Stimulated activated CD8-positive, alpha-beta memory T cell treated with anti-CD3 and anti-CD28 coated beads, Interleukin-15, amount 100 ng/mL, for 24 hours (primary cell): ENCODE results near the gene DALRD3.

Experiments used
- DNase-seq: peaks from one replicate; pipeline ENCODE4 v3.0.0-alpha.2; 2020; ENCODE audit warnings: low read depth

DALRD3 gene

GRCh38 chr3:48974076-48974864 is 44.1 kb downstream of the DALRD3 start:
- DNase-seq: no peak

- no peak for DNase-seq
These were observed 47.8 kb downstream of the DALRD3 start for GRCh38 chr3:48970586-48970985.

DNA sequence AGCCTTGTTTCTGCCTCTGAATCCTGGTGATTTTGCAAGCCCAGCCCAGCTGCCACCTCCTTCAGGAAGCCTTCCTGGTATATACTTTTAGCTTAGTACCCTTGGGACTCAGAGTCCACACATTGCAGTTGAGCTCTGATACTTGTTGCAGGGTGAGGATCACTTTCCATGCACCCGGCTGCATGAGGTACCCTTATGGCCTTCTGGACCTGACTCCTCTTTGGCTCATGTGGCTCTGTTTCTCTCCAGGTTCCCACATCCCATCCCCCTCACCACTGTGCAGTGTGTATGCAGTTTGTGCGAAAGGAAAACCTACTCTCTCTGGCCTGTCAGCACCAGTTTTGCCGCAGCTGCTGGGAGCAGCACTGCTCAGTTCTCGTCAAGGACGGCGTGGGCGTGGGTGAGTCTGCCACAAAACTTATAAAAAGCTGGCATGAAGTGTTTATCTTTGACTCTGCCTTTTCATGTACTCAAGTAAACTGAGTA is 51.5 kb downstream of the DALRD3 start:
- DNase-seq: no peak

DNA sequence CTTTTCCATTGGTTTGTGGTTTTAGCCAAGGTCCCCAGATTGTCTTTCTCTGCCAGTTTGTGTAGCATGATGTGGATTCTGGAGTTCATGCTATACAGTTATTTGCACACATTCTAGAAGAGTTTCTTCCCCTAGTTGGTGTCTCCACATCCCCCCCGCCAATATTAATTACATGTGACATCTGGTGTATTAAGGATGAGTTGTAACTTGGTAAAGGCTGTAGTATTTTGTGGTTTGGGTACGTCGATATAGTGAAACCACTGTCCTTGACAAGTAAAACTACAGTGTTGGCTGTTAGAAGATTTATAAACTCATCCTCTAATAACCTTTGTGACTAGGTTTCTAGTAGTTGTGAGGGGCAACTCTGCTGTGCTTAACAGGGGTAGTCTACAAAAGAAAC is 52.0 kb downstream of the DALRD3 start:
- DNase-seq: no peak
